ENCODE measurements around the gene MASP2.
"Not testable (repeated sequence)": the region's sequence is repeated elsewhere in the genome, so short reads cannot be mapped to it uniquely, and the experiment has no call there.

Gene MASP2

GRCh38 chr1:11046625-11047365, at the start of gene MASP2:
TSS of gene MASP2 (minus strand) at chr1:11047239. CDS start at chr1:11047207, 32 bp downstream.
- Histone ChIP-seq H3K4me3 (no peak within 1 kb of the TSS), H3K9me3 (no peaks in the 10 kb centered on the region), H3K4me2 (no peak within 1 kb of the TSS), H3K4me1 (no peaks in the 10 kb centered on the region), H3K27me3 (no peaks in the 10 kb centered on the region), H3K36me3 (no peaks in the 10 kb centered on the region), H3K9ac (no peak within 1 kb of the TSS), H4K20me1 (no peaks in the 10 kb centered on the region), H3K27ac (no peak within 1 kb of the TSS)
- TF ChIP-seq Cebpa-rat (IDR thresholded peaks at IDR 0.05), result no peak

- peaks cover 71% of the 10 kb centered on the region for H3K36me3 ChIP-seq
Observed at GRCh38 chr1:11083784-11084183, 36.7 kb upstream of the MASP2 start.

GRCh38 chr1:11080931-11081330, 33.9 kb upstream of the MASP2 start:
- 0 out of 2 replicates have a peak, but pooled peaks cover 7% of the 10 kb centered on the region for H4K20me1 ChIP-seq
- H3K36me3 ChIP-seq, result peaks cover 74% of the 10 kb centered on the region
- no peak for TF ChIP-seq Cebpa-rat (IDR thresholded peaks at IDR 0.05)
- no peak overlapping the region for H3K4me3 ChIP-seq
- H3K9me3 ChIP-seq, result peaks cover 3% of the 10 kb centered on the region; the same call in 1 of the 2 replicates
- no peak overlapping the region for H3K27ac ChIP-seq
- H3K4me1 ChIP-seq, result no peaks in the 10 kb centered on the region
- no peaks in the 10 kb centered on the region for H3K27me3 ChIP-seq
- no peak overlapping the region for H3K9ac ChIP-seq
- H3K4me2 ChIP-seq, result no peak overlapping the region

More at GRCh38 chr1:11083784-11084183, 36.7 kb upstream of the MASP2 start:
- H3K9me3 ChIP-seq, H4K20me1 ChIP-seq, H3K27me3 ChIP-seq, H3K4me3 ChIP-seq, H3K9ac ChIP-seq, H3K27ac ChIP-seq, H3K4me1 ChIP-seq, H3K4me2 ChIP-seq: not testable (repeated sequence)

GRCh38 chr1:11078631-11079030, 31.6 kb upstream of the MASP2 start:
- TF ChIP-seq Cebpa-rat (IDR thresholded peaks at IDR 0.05), result no peak
- H3K9ac ChIP-seq, result no peak overlapping the region
- no peaks in the 10 kb centered on the region for H3K27me3 ChIP-seq
- H3K36me3 ChIP-seq, result peaks cover 97% of the 10 kb centered on the region
- H3K27ac ChIP-seq, result no peak overlapping the region
- no peaks in the 10 kb centered on the region for H3K4me1 ChIP-seq
- H3K4me2 ChIP-seq, result no peak overlapping the region
- no peaks in the 10 kb centered on the region for H3K9me3 ChIP-seq
- H4K20me1 ChIP-seq, result 0 out of 2 replicates have a peak, but pooled peaks cover 7% of the 10 kb centered on the region
- H3K4me3 ChIP-seq, result no peak overlapping the region

- H3K4me3 ChIP-seq, H3K4me2 ChIP-seq, H3K9me3 ChIP-seq, H3K9ac ChIP-seq, H3K4me1 ChIP-seq, H3K27ac ChIP-seq, H3K27me3 ChIP-seq: not testable (repeated sequence)
- peaks cover 100% of the 10 kb centered on the region for H3K36me3 ChIP-seq
- peaks cover 12% of the 10 kb centered on the region for H4K20me1 ChIP-seq
Observed at GRCh38 chr1:11073398-11073797, 26.4 kb upstream of the MASP2 start.

- H3K27me3 ChIP-seq, result no peaks in the 10 kb centered on the region
- H3K4me1 ChIP-seq, result 0 out of 2 replicates have a peak, but pooled peaks cover 5% of the 10 kb centered on the region
- H3K9ac ChIP-seq, result no peak overlapping the region
- no peak for TF ChIP-seq Cebpa-rat (IDR thresholded peaks at IDR 0.05)
- H3K36me3 ChIP-seq, result peaks cover 100% of the 10 kb centered on the region
- H3K27ac ChIP-seq, result 0 out of 2 replicates have a peak overlapping the region, but pooled peaks have one; percentile 9
- peaks cover 12% of the 10 kb centered on the region for H4K20me1 ChIP-seq
- H3K4me3 ChIP-seq, result no peak overlapping the region
- no peak overlapping the region for H3K4me2 ChIP-seq
- no peaks in the 10 kb centered on the region for H3K9me3 ChIP-seq
Observed at GRCh38 chr1:11072216-11072917, 25.3 kb upstream of the MASP2 start.

GRCh38 chr1:11071463-11072215, 24.6 kb upstream of the MASP2 start:
- H3K27me3 ChIP-seq, result no peaks in the 10 kb centered on the region
- no peaks in the 10 kb centered on the region for H3K9me3 ChIP-seq
- no peak for TF ChIP-seq Cebpa-rat (IDR thresholded peaks at IDR 0.05)
- H3K4me2 ChIP-seq, result no peak overlapping the region
- H3K9ac ChIP-seq, result no peak overlapping the region
- H3K4me3 ChIP-seq, result no peak overlapping the region
- H3K27ac ChIP-seq, result no peak overlapping the region
- H3K36me3 ChIP-seq, result peaks cover 100% of the 10 kb centered on the region
- 0 out of 2 replicates have a peak, but pooled peaks cover 5% of the 10 kb centered on the region for H3K4me1 ChIP-seq
- peaks cover 12% of the 10 kb centered on the region for H4K20me1 ChIP-seq

GRCh38 chr1:11070876-11071275, 23.8 kb upstream of the MASP2 start:
- no peak for TF ChIP-seq Cebpa-rat (IDR thresholded peaks at IDR 0.05)
- peaks cover 100% of the 10 kb centered on the region for H3K36me3 ChIP-seq
- no peak overlapping the region for H3K4me3 ChIP-seq
- 0 out of 2 replicates have a peak, but pooled peaks cover 5% of the 10 kb centered on the region for H3K4me1 ChIP-seq
- H3K27ac ChIP-seq, result no peak overlapping the region
- H3K9me3 ChIP-seq, result no peaks in the 10 kb centered on the region
- no peak overlapping the region for H3K9ac ChIP-seq
- no peak overlapping the region for H3K4me2 ChIP-seq
- H4K20me1 ChIP-seq, result peaks cover 12% of the 10 kb centered on the region
- H3K27me3 ChIP-seq, result no peaks in the 10 kb centered on the region

- H3K9me3 ChIP-seq, result no peaks in the 10 kb centered on the region
- H3K27ac ChIP-seq, result no peak overlapping the region
- H3K9ac ChIP-seq, result no peak overlapping the region
- no peak overlapping the region for H3K4me3 ChIP-seq
- 0 out of 2 replicates have a peak, but pooled peaks cover 5% of the 10 kb centered on the region for H3K4me1 ChIP-seq
- peaks cover 99% of the 10 kb centered on the region for H3K36me3 ChIP-seq
- H3K27me3 ChIP-seq, result no peaks in the 10 kb centered on the region
- H3K4me2 ChIP-seq, result no peak overlapping the region
- peaks cover 12% of the 10 kb centered on the region for H4K20me1 ChIP-seq
- no peak for TF ChIP-seq Cebpa-rat (IDR thresholded peaks at IDR 0.05)
Observed at GRCh38 chr1:11068600-11069473, 21.8 kb upstream of the MASP2 start.
